ENCODE measurements around the gene TNNI2. TPM values are rescaled to one million over a fixed set of nuclear protein-coding genes. Genes with fewer than 3 reads are reported as not detected.

TNNI2 gene
- total and polyA plus RNA-seq, 12 donors, result 0.55 to 21.8 (median 2.4) TPM; not detected in 3

GRCh38 chr11:1852271-1852876 lies 13.6 kb downstream of the TNNI2 start:
- Histone ChIP-seq H3K9me3 (replicated peaks in 1 of 3) (no peaks in the 10 kb centered on the region), H3K4me3 (no peak overlapping the region), H3K4me1 (replicated peaks in 1 of 2) (peaks cover 22 to 39% of the 10 kb centered on the region in 2 donors), H3K27me3 (no peaks in the 10 kb centered on the region), H3K27ac (peak overlapping the region in 1 of 5 donors; percentile 34), H3K36me3 (replicated peaks in 1 of 2) (no peaks in the 10 kb centered on the region)
- intact Hi-C loops (cut with DNase I), result no loop called here
- no peak for DNase-seq
- 76 to 93% (median 88%) methylated on average over 10 to 25 of the region's 25 CpGs for WGBS, 4 donors
- TF ChIP-seq, protein P1, sequence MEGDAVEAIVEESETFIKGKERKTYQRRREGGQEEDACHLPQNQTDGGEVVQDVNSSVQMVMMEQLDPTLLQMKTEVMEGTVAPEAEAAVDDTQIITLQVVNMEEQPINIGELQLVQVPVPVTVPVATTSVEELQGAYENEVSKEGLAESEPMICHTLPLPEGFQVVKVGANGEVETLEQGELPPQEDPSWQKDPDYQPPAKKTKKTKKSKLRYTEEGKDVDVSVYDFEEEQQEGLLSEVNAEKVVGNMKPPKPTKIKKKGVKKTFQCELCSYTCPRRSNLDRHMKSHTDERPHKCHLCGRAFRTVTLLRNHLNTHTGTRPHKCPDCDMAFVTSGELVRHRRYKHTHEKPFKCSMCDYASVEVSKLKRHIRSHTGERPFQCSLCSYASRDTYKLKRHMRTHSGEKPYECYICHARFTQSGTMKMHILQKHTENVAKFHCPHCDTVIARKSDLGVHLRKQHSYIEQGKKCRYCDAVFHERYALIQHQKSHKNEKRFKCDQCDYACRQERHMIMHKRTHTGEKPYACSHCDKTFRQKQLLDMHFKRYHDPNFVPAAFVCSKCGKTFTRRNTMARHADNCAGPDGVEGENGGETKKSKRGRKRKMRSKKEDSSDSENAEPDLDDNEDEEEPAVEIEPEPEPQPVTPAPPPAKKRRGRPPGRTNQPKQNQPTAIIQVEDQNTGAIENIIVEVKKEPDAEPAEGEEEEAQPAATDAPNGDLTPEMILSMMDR (IDR thresholded peaks at IDR 0.05), result no peak
- TF ChIP-seq POLR2A (IDR thresholded peaks at IDR 0.05), result no peak

GRCh38 chr11:1852877-1853276 lies 14.1 kb downstream of the TNNI2 start, which contains the start of gene LSP1:
Gene LSP1, plus strand, starts transcription at chr11:1853084. Its CDS starts 61 bp downstream, at chr11:1853145.
- no peaks in the 10 kb centered on the region for H3K9me3 ChIP-seq (replicated peaks in 1 of 3)
- WGBS, 4 donors, result 64 to 79% (median 71%) methylated on average over 18 of the region's 18 CpGs
- intact Hi-C loops (cut with DNase I), result no loop called here
- no peak for DNase-seq
- TF ChIP-seq, protein P1 (IDR thresholded peaks at IDR 0.05), result no peak
- TF ChIP-seq POLR2A (IDR thresholded peaks at IDR 0.05), result no peak
- no peaks in the 10 kb centered on the region for H3K27me3 ChIP-seq
- peaks cover 17 to 34% of the 10 kb centered on the region in 2 donors for H3K4me1 ChIP-seq (replicated peaks in 1 of 2)
- no peak within 1 kb of the TSS for H3K4me3 ChIP-seq
- H3K27ac ChIP-seq, result peak within 1 kb of the TSS in 1 of 5 donors; percentile 61
- H3K36me3 ChIP-seq (replicated peaks in 1 of 2), result no peaks in the 10 kb centered on the region

GRCh38 chr11:1853376-1854131 lies 14.8 kb downstream of the TNNI2 start:
- Histone ChIP-seq H3K4me1 (replicated peaks in 1 of 2) (peaks cover 10 to 27% of the 10 kb centered on the region in 2 donors), H3K4me3 (no peak overlapping the region), H3K27me3 (no peaks in the 10 kb centered on the region), H3K27ac (peak overlapping the region in 1 of 5 donors; percentile 61), H3K36me3 (replicated peaks in 1 of 2) (no peaks in the 10 kb centered on the region), H3K9me3 (replicated peaks in 1 of 3) (no peaks in the 10 kb centered on the region)
- intact Hi-C loops (cut with DNase I), result no loop called here
- TF ChIP-seq POLR2A (IDR thresholded peaks at IDR 0.05), result no peak
- TF ChIP-seq, protein P1 (IDR thresholded peaks at IDR 0.05), result no peak
- WGBS, 4 donors, result 79 to 100% (median 82%) methylated on average over 4 to 19 of the region's 19 CpGs
- no peak for DNase-seq

DNA sequence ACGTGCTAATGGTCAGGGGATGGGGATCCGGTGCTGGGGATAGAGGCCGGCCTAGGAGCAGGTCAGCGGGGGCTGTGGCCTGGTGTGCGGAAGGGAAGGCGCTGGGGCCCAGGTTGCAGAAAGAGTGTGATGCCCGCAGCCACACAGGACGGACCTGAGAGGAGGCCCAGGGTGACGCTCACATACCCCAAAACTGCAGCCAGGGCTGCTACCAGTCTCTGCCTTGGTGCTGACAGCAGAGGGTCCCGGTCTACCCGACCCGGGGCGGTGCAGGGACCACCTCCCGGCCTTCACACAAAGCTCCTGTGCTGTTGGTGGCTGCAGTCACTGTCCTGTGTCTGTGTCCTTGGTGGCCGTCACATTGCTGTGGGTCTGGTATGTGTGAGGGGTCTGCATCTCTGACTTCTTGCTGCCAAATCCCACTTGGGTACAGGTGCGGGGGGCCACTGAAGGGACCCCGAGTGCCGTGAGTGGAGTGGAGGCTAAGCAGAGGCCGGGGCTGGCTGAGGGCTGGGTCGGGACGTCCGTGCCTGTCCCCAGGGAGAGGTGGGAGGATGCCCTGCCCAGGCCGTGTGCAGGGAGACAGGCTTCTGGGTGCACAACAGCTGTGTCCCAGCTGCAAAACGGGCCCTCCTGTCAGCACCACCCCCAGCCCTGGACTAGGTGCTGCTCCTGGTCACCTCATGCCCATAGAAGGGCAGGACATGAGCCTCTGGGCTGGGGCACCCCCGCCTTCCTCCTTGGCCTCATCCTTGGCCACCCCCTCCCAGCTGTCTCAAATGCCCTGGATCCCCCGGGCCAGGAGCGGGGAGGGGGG lies 15.6 kb downstream of the TNNI2 start:
- DNase-seq, result no peak
- Histone ChIP-seq H3K9me3 (replicated peaks in 1 of 3) (no peaks in the 10 kb centered on the region), H3K27me3 (no peaks in the 10 kb centered on the region), H3K27ac (peak overlapping the region in 1 of 5 donors; percentile 61), H3K4me3 (no peak overlapping the region), H3K4me1 (replicated peaks in 1 of 2) (peaks cover 6 to 21% of the 10 kb centered on the region in 2 donors), H3K36me3 (replicated peaks in 1 of 2) (no peaks in the 10 kb centered on the region)
- no peak for TF ChIP-seq POLR2A (IDR thresholded peaks at IDR 0.05)
- TF ChIP-seq, protein P1 (IDR thresholded peaks at IDR 0.05), result no peak
- WGBS, 4 donors, result 77 to 89% (median 81%) methylated on average over 21 to 27 of the region's 27 CpGs
- intact Hi-C loops (cut with DNase I), result no loop called here
